Activated CD4-positive, CD25-positive, alpha-beta regulatory T cell (primary cell): ENCODE data around the gene ZNF217.
"Not testable (repeated sequence)": the region's sequence is repeated elsewhere in the genome, so short reads cannot be mapped to it uniquely, and the experiment has no call there.

Experiments used
- DNase-seq, 4 experiments: peaks; one replicate each; lab custom pipeline; 2025; lab: John Stamatoyannopoulos, UW

The ZNF217 gene

GRCh38 chr20:53529658-53530057 lies 64.0 kb downstream of the ZNF217 start:
- DNase-seq = no peak

GRCh38 chr20:53527196-53527595 lies 66.4 kb downstream of the ZNF217 start:
- no peak for DNase-seq

GRCh38 chr20:53524589-53525312 lies 68.9 kb downstream of the ZNF217 start:
- DNase-seq = no peak

- DNase-seq = not testable (repeated sequence)
These were observed 70.0 kb downstream of the ZNF217 start for GRCh38 chr20:53523615-53524014.

- no peak for DNase-seq
These were observed 70.9 kb downstream of the ZNF217 start for GRCh38 chr20:53522696-53523095.

GRCh38 chr20:53522026-53522425 lies 71.6 kb downstream of the ZNF217 start:
- no peak for DNase-seq

GRCh38 chr20:53521421-53521820 lies 72.2 kb downstream of the ZNF217 start:
- not testable (repeated sequence) for DNase-seq

GRCh38 chr20:53517146-53517545 lies 76.5 kb downstream of the ZNF217 start:
- DNase-seq = no peak
